CD4-positive, alpha-beta T cell treated with Interleukin-15 for 4 hours (primary cell): Measurements from ENCODE around the gene NFIX.

Source experiments
- DNase-seq: peaks from one replicate; pipeline ENCODE4 v3.0.0-alpha.2; 2020; ENCODE audit warnings: low spot score

Gene NFIX

DNA sequence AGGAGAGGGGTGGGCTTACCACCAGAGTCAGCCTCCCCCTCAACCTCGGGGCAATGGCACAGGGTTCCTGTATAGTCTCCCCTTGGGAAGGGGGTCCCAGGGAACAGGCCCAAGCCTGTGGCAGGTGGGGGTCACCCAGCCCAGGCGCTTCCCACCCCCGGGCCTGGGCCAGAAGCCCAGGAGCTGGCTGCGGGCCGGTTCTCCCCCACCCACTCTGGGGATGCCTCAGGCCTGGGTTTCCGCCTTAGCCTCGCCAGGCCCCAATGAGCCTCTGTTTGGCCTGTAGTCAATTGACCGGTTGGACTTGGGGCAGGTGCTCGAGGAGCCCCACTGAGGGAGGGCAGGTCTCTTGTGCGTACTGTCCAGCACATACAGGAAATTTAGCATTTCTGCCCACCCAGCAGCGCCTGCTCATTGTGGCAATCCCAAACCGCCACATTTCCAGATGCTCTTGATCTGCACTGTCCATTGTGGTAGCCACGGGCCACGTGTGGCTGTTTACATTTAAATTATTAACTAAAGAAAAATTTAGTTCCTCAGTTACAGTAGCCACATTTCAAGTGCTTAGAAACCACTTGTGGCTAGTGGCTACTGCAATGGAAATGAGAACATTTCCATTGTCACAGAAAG lies 97.4 kb downstream of the NFIX start:
- no peak for DNase-seq

DNA sequence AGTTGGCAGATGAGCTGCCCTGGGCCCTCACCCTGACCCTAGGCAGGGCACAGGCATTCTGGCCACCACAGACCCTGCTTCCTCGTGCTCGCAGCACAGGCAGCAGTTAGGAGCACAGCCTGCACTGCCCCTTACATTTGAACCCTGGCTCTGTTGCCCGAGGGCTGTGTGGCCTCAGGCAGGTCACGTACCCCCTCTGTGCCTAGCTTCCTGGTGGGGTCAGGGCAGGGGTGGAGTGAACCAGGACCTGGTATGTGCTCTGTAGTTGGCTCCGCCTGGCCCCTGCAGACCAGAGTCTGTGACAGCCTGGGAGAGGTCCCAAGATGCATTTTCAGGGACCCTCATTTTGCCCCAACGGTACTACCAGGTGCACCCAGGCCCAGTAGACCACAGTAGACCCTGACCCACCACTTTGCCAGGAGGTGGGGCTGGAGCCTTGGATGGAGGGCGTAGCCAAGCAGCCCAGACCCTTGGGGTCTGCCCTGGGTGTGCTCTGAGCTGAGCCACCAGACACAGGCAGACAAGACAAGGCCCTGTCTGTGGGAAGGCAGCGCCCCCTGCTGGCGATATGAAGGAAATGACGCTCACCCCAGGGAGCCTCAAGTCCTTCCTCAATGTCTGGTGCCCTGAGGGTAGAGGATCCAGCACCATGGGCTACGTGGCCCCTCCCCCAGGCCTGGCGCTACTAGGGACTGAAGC lies 98.3 kb downstream of the NFIX start:
- peak; percentile 83 for DNase-seq

DNA sequence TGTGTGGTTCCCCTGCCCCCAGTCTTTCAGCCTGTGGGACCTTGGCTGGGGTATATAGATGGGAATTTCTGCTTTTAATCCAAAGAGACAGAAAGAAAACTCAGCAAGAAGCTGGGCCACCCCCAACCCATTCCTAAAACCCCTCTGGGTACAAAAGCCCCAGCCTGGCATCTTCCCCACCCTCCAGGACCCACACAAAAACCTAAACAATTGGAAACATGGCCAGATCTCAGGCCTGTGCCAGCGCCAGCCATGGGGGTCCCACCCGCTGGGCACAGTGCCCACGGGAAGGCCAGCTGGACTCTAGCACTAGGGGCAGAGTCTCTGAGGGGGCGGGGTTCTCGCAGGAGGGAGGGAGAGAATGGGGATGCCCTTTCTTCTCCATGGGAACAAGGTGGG lies 98.8 kb downstream of the NFIX start:
- DNase-seq = no peak

DNA sequence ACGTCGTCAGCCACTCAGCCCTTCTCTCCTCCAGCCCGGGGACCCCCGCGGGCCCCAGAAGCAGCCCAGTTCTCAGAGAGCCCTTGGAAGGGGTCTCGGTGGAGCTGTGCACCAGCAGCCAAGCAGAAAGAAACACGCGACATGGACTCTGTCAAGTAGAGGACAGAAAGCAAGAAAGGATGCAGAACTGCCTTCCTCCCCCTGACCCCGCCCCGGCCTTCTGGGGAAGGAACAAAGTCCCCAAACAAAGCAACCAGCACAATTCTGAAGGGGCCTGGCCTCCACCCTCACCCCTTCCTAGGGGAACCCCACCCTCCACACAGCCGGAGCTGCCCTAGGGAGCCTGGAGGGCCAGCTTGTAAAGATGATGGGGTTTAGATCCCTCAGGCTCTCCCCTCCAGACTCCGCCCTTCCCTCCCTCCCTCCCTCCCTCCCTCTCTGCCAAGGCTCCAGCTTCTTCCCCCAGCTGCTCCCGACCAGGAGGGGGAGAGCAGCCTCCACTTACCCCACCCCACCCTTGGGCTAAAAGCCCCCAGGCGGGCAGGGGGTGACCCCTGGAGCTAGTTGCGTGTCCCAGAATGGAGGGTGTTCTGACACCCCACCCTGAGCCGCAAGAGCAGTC lies 99.6 kb downstream of the NFIX start:
- DNase-seq = no peak

GRCh38 chr19:13095393-13095784 lies 100.1 kb downstream of the NFIX start:
- no peak for DNase-seq

DNA sequence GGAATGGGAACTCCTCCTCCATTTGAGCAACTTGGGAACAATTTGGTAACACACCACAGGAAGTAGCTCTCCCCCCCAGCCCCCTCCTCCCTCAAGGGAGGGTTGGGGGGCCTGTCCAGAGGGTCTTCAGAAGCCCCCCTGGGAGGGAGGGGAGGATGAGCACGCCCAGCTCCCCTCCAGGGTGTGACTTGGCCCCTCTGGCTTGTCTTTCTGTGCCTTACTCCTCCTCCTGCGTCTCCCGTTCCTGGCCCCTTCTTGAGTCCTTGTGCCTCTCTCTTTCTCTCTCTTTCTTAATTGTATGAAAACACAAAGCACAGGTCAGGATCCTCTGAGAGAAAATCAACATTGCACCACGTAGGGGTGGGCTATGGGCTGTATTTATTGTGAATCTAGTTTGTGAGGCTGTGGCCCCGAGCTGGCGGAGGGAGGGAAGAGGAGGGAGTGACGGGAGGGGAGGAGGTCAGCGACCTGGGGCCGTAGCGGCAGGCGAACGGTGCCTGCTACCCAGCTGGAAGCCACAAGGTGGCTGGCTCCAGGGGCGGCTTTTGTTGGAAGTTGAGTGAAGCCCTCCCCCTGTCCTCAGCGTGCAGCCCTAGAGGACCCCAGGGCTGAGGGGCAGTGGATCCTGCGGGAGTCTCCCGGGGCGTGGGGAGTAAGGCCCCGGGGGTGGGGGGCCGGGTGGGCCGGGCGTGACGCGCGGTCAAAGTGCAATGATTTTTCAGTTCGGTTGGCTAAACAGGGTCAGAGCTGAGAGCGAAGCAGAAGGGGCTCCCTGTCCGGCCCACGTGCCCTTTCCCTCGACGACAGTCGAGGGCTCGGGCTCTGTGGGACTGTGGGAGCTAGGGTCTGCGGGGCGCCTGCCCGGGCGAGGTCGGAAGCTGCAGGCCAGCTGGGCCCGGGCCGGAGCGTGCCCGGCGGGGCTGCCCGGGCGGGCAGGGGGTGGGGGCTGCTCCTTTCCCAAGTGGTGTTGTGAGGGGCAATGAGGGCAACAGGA lies 101.0 kb downstream of the NFIX start:
- DNase-seq = no peak

DNA sequence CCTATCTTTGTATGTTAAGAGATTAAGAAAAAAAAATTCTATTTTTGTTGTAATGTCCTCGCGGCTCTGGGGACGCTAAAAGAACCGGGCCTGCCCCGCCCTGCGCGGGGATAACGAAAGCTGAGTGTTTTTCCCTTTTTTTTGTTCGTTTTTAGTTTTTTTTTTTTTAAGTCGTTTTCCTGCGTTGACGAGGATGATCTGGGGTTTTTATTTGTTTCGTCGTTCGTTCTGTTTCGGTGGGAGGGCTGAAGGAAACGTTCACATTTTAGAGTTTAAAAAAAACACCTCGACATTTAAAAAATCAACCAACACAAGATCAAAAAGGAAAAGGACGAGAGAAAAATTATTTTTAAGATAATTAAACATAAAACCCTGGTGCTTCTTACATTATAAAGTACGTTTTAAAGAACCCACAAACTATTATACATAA lies 101.8 kb downstream of the NFIX start:
- DNase-seq = no peak

- no peak for DNase-seq
Observed at GRCh38 chr19:13097463-13098258, 102.4 kb downstream of the NFIX start.

DNA sequence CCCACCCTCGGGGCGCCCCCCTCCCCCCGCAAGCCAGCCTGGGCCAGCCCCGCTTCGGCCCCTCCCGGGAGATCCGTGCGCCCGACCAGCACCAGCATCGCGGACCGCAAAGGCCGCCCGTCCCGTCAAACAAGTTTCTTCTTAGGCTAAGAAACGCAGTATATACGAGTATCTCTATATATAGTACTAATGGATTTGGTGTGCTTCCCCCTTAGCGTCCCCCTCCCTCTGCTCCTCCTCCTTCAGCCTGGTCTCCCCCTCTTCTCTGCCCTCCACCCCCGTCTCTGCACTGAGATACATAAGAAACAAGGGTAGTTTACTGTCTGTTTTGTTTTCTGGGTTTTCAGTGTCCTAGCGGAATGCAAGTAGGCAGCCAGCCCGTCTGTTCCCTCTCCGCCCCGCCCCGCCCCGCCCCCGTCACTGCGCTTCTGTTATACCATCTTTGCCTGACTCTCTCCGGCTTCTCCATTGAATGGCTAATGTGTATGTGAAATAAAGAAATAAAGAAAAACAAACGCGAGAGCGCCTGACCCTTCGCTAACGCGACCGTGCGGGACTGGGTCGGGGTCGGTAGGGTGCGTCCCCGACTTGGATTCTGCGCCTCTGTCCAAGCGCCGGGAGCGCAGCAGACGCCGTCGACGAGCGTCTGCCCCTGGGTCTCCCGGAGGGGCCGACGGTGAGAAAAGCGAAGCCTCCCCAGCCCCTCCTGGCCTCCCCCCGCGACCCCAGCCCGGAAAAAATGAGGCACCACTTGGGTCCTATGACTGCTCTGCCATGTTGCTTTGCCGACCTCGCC lies 103.2 kb downstream of the NFIX start:
- no peak for DNase-seq

DNA sequence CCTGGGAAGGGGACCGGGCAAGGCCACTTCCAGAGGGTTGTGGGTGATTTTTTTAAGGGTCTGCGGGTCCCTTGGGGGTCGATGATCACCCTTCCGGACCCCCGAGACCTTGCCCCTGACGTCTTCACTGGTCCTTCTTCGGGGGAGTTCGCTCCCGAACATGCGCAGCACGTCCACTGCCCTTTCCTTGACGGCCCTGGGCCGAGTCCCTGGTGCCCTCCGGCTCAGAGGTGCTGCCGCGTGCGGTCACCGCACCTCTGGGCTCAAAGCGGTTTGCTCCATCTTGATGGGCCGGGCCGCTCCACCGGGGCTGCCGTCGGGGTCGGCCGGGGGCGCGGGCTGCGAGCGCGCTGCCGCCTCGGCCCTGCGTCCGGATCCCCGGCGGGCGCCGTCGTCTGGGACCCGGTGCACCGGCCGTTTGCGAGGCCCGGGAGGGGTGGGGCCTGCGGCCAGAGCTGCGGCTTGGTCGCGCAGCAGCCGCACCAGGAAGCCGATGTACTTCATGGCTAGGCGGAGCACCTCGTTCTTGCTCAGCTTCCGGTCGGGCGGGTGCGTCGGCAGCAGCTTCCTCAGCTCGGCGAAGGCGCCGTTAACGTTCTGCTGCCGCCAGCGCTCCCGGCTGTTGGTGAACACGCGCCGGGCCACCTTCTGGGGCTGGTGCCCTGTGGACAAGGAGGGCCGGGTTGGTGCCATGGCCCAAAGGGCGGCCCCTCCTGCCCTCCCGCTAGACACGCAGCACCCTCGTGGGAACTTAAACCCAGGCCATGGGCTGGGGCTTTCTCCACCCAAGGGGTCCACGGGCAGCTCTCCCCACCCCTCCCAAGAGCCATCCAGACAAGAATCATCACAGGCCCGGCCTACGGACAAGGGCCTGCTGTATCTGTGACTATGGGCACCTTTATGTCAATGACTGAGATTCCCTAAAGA lies 104.1 kb downstream of the NFIX start:
- peak; percentile 79 for DNase-seq

GRCh38 chr19:13100031-13100588 lies 104.8 kb downstream of the NFIX start:
- peak; percentile 85 for DNase-seq

- DNase-seq = no peak
Observed at GRCh38 chr19:13100841-13101589, 105.7 kb downstream of the NFIX start.

- no peak for DNase-seq
Observed at GRCh38 chr19:13101590-13102415, 106.5 kb downstream of the NFIX start.

- no peak for DNase-seq
Observed at GRCh38 chr19:13102416-13102665, 107.1 kb downstream of the NFIX start.

GRCh38 chr19:13102666-13103580 lies 107.6 kb downstream of the NFIX start, which contains the start of gene LYL1:
TSS of gene LYL1 (minus strand) at chr19:13102858. CDS start at chr19:13101171, 1,687 bp downstream.
- no peak for DNase-seq

GRCh38 chr19:13103581-13104359 lies 108.5 kb downstream of the NFIX start:
- no peak for DNase-seq
